Peyer's patch (tissue), 4 donors: Measurements from ENCODE around the gene CRIP2.

Source experiments
- POLR2A ChIP-seq, 2 donors: fragments of 450-650 bp; IDR thresholded peaks; one replicate each; pipeline ENCODE4 v1.5.1; 2017; ENCODE audit warnings: antibody characterized with exemption in 2 of 2, mild to moderate bottlenecking in 2 of 2, moderate library complexity in 2 of 2
- TF ChIP-seq, protein P1 (sequence below), 6 experiments: fragments of 450-650 bp in 4 of 6; fragments of 200-600 bp in 2 of 6; sonication (generic) in 1 of 6; IDR thresholded peaks; one replicate each; pipeline ENCODE4 v1.5.1; 2017 to 2019; ENCODE audit warnings: antibody characterized with exemption in 6 of 6, mild to moderate bottlenecking in 3 of 6, moderate library complexity in 1 of 6

DNA sequence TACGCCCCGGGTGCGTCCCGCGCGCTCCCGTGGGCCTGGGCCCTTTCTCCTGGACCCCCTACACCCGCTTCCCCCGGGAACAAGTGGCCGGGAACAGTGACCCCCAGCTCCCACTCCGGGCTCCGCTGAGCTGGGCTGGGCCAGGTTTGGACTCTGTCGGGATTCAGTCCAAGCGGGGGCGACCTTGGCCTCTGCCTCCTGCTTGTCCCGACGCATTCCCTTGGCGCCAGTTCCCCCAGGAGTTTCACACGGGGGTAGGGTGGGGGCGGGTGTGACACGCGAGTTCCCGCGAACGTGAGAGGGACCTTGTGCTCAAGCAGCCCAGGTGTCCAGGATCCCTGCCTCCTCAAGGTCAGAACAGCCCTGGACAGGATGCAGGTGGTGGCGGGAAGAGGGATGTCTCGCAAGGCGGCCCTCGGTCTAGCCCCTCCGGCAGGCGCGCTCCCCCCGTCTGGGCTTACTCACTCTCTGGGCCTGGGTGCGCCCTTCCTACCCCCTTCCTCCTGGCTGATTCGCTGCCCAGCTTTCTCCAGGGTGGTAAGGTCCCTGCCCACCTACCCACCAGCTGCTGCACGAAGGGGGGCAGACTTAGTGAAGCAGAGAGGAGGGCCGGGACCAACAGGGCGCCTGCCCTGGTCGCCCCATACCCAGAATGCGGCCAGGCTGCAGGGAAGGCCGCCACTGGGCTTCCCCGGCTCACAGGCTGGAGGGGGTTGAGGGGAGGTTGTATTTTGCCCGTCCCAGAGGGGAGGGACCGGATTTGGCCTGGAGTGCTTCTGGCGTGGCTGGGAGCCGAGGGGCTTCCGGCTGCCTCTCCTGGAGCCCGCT lies 862 bp downstream of the CRIP2 start:
- TF ChIP-seq, protein P1, sequence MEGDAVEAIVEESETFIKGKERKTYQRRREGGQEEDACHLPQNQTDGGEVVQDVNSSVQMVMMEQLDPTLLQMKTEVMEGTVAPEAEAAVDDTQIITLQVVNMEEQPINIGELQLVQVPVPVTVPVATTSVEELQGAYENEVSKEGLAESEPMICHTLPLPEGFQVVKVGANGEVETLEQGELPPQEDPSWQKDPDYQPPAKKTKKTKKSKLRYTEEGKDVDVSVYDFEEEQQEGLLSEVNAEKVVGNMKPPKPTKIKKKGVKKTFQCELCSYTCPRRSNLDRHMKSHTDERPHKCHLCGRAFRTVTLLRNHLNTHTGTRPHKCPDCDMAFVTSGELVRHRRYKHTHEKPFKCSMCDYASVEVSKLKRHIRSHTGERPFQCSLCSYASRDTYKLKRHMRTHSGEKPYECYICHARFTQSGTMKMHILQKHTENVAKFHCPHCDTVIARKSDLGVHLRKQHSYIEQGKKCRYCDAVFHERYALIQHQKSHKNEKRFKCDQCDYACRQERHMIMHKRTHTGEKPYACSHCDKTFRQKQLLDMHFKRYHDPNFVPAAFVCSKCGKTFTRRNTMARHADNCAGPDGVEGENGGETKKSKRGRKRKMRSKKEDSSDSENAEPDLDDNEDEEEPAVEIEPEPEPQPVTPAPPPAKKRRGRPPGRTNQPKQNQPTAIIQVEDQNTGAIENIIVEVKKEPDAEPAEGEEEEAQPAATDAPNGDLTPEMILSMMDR (IDR thresholded peaks at IDR 0.05): no peak
- TF ChIP-seq POLR2A (IDR thresholded peaks at IDR 0.05): no peak
